Vagina (tissue), 2 donors: ENCODE measurements around the gene AZIN2. TPM values are rescaled to one million over a fixed set of nuclear protein-coding genes. Genes with fewer than 3 reads are reported as not detected.
"Not testable (repeated sequence)": the region's sequence is repeated elsewhere in the genome, so short reads cannot be mapped to it uniquely, and the experiment has no call there.

Experiments
- DNase-seq, 2 donors: peaks; one replicate each; pipeline ENCODE4 v3.0.0-alpha.2; 2017; ENCODE audit errors: extremely low spot score in 2 of 2
- H3K27ac ChIP-seq: fragments of 200-600 bp; sonication (generic); one replicate; pipeline ENCODE4 v1.5.1; 2019
- H3K27me3 ChIP-seq: fragments of 200-600 bp; sonication (generic); one replicate; pipeline ENCODE4 v1.5.1; 2019
- H3K36me3 ChIP-seq, 2 donors: fragments of 200-600 bp; sonication (generic); one replicate each; pipeline ENCODE4 v1.5.1; 2017 to 2019
- H3K4me1 ChIP-seq: fragments of 200-600 bp; sonication (generic); one replicate; pipeline ENCODE4 v1.5.1; 2019
- H3K4me3 ChIP-seq, 2 donors: fragments of 200-600 bp; sonication (generic); 1 replicate in 1 of 2; 2 replicates in 1 of 2; pipeline ENCODE4 v1.5.1; 2016 to 2019
- H3K9me3 ChIP-seq: fragments of 200-600 bp; sonication (generic); one replicate; pipeline ENCODE4 v1.5.1; 2019
- POLR2A ChIP-seq, 2 donors: fragments of 450-650 bp; IDR thresholded peaks; one replicate each; pipeline ENCODE4 v1.6.1; 2017; ENCODE audit warnings: antibody characterized with exemption in 2 of 2, mild to moderate bottlenecking in 2 of 2, moderate library complexity in 2 of 2
- POLR2AphosphoS5 ChIP-seq, 2 donors: sonication (generic); formaldehyde crosslinking; IDR thresholded peaks; one replicate each; pipeline ENCODE4 v1.9.0; 2017; ENCODE audit warnings: antibody characterized with exemption in 2 of 2, mild to moderate bottlenecking in 2 of 2, low read depth in 1 of 2; ENCODE audit not compliant: insufficient read depth in 1 of 2
- intact Hi-C: fragments of 100-400 bp; cut with DNase I; formaldehyde crosslinking; loops from one replicate; pipeline ENCODE4 v1.15.1; 2023
- total RNA-seq: library from RNA; depleted of rRNA; stranded (reverse); fragments of >200 nt; gene quantifications from one replicate; pipeline ENCODE4 v1.2.3, GENCODE V29; 2016
- TF ChIP-seq, protein P1 (sequence below), 3 experiments: fragments of 450-650 bp in 2 of 3; fragments of 200-600 bp in 1 of 3; sonication (generic) in 1 of 3; IDR thresholded peaks; one replicate each; pipeline ENCODE4 v1.5.1; 2017 to 2019; ENCODE audit warnings: antibody characterized with exemption in 3 of 3, mild to moderate bottlenecking in 2 of 3, moderate library complexity in 2 of 3

Gene AZIN2
- total RNA-seq, 1 donor from 2014 or later, result 7.9 TPM

DNA sequence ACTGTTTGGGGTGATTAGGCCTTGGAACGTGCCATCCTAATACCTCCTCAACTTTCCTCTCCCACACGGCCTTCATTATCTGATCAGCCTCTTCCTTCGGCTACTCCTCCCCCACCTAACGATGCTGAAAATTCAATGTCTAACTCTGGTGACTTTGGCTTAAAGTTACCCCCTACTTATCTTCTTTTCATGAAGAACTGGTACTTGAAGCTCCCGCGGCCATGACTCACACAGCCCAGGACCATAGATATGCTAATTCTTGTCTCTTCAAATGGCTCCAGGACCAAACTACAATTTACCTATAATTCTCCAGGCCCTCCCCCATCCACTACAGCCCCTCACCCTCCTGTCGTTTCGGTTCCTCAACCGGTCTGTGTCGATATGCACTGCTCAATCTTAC lies 15.7 kb upstream of the AZIN2 start:
- DNase-seq, result no peak
- intact Hi-C loops, result no loop called here
- no peaks in the 10 kb centered on the region for H3K4me1 ChIP-seq
- TF ChIP-seq POLR2A (IDR thresholded peaks at IDR 0.05) (no peak), POLR2AphosphoS5 (IDR thresholded peaks at IDR 0.05; ENCODE audit: insufficient read depth in 1 of 2, low read depth in 1 of 2) (no peak)
- TF ChIP-seq, protein P1, sequence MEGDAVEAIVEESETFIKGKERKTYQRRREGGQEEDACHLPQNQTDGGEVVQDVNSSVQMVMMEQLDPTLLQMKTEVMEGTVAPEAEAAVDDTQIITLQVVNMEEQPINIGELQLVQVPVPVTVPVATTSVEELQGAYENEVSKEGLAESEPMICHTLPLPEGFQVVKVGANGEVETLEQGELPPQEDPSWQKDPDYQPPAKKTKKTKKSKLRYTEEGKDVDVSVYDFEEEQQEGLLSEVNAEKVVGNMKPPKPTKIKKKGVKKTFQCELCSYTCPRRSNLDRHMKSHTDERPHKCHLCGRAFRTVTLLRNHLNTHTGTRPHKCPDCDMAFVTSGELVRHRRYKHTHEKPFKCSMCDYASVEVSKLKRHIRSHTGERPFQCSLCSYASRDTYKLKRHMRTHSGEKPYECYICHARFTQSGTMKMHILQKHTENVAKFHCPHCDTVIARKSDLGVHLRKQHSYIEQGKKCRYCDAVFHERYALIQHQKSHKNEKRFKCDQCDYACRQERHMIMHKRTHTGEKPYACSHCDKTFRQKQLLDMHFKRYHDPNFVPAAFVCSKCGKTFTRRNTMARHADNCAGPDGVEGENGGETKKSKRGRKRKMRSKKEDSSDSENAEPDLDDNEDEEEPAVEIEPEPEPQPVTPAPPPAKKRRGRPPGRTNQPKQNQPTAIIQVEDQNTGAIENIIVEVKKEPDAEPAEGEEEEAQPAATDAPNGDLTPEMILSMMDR (IDR thresholded peaks at IDR 0.05), result no peak
- H3K27me3 ChIP-seq, result no peaks in the 10 kb centered on the region
- H3K36me3 ChIP-seq, result no peaks in the 10 kb centered on the region
- no peak overlapping the region for H3K4me3 ChIP-seq
- H3K27ac ChIP-seq, result no peak overlapping the region
- peaks cover 24% of the 10 kb centered on the region for H3K9me3 ChIP-seq

DNA sequence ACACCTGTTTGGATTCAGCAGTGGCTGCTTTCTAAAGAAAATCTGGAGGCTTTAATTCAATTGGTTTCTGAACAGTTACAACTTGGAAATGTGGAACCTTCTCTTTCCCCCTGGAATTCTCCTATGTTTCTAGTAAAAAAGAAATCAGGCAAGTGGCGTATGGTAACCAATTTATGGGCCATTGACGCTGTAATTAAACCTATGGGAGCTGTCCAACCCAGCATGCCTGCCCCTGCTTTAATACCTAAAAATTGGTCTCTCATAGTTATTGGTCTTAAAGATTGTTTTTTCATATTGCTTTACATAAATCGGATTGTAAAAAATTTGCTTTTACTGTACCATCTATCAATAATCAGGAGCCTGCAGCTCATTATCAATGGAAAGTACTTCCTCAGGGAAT lies 14.5 kb upstream of the AZIN2 start:
- H3K27ac ChIP-seq, intact Hi-C loops, DNase-seq, H3K36me3 ChIP-seq, H3K4me3 ChIP-seq, H3K27me3 ChIP-seq, H3K4me1 ChIP-seq: not testable (repeated sequence)
- H3K9me3 ChIP-seq, result peaks cover 24% of the 10 kb centered on the region

GRCh38 chr1:33068108-33068507 lies 12.8 kb upstream of the AZIN2 start:
- intact Hi-C loops, H3K36me3 ChIP-seq, H3K4me3 ChIP-seq, H3K27ac ChIP-seq, DNase-seq, H3K27me3 ChIP-seq, H3K4me1 ChIP-seq: not testable (repeated sequence)
- H3K9me3 ChIP-seq, result peaks cover 18% of the 10 kb centered on the region

DNA sequence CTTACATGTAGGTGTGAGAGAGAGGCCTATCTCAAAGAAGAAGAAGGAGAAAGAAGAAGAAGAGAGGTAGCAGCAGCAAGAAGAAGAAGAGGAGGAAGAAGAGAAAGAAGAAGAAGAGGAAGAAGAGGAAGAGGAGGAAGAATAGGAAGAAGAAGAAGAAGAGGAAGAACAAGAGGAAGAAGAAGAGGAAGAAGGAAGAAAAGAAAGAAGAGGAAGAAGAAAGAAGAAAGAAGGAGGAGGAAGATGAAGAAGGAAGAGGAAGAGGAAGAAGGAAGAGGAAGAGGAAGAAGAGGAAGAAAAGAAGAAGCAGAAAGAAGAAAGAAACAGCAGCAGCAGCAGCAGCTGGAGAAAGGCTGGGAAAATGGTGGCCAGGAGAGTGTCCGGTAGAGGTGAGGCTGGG lies 10.3 kb upstream of the AZIN2 start:
- intact Hi-C loops, result no loop called here
- Histone ChIP-seq H3K27me3 (no peaks in the 10 kb centered on the region), H3K4me1 (no peaks in the 10 kb centered on the region)

GRCh38 chr1:33072707-33073106 lies 8.2 kb upstream of the AZIN2 start:
- TF ChIP-seq, protein P1 (IDR thresholded peaks at IDR 0.05), result no peak
- no peak for TF ChIP-seq POLR2A (IDR thresholded peaks at IDR 0.05)
- no peak for TF ChIP-seq POLR2AphosphoS5 (IDR thresholded peaks at IDR 0.05; ENCODE audit: insufficient read depth in 1 of 2, low read depth in 1 of 2)
- Histone ChIP-seq H3K4me1 (no peaks in the 10 kb centered on the region), H3K36me3 (no peaks in the 10 kb centered on the region), H3K4me3 (no peak overlapping the region), H3K27me3 (no peaks in the 10 kb centered on the region), H3K9me3 (no peaks in the 10 kb centered on the region), H3K27ac (no peak overlapping the region)
- no peak for DNase-seq
- intact Hi-C loops, result no loop called here

More for the DNA sequence above, 10.3 kb upstream of the AZIN2 start:
- H3K4me3 ChIP-seq, result no peak overlapping the region
- H3K27ac ChIP-seq, result no peak overlapping the region
- no peak for DNase-seq
- H3K9me3 ChIP-seq, result peaks cover 4% of the 10 kb centered on the region
- TF ChIP-seq, protein P1 (IDR thresholded peaks at IDR 0.05), result no peak
- TF ChIP-seq POLR2AphosphoS5 (IDR thresholded peaks at IDR 0.05; ENCODE audit: insufficient read depth in 1 of 2, low read depth in 1 of 2) (no peak), POLR2A (IDR thresholded peaks at IDR 0.05) (no peak)
- no peaks in the 10 kb centered on the region for H3K36me3 ChIP-seq

DNA sequence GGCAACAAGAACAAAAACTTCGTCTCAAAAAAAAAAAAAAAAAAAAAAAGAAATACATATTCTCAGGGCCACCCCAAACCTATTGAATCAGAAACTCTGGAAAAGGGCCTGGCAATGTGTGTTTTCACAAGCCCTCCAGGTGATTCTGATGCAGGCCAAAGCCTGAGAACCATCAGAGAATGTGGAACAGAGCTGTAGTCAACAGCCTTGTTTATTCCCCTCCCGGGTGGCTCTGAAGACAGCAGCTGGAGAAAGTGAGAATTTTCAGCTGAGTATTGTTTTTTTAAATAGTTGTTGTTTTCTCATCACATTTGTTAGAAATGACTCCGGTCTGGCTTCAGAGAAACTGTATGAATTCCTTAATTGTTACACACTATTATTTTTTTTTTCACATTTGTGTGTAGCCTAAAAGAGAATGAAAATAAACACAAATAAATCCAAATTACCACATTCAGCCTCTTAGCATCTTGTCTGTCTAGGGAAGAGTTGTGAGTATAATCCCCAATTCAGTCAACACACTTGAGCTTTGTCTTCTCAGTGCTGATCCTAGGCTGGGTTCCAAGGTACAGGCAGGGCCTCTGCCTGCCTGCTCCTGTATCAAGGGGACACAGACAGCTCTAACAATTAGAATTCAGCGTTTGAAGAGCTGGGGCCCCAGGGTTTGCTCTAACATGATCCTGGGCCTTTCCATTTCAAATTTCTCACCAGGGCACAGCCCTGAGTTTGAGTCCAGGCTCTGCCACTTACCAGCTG lies 6.6 kb upstream of the AZIN2 start:
- no peaks in the 10 kb centered on the region for H3K27me3 ChIP-seq
- intact Hi-C loops, result no loop called here
- no peaks in the 10 kb centered on the region for H3K4me1 ChIP-seq
- DNase-seq, result no peak
- H3K9me3 ChIP-seq, result no peaks in the 10 kb centered on the region
- no peaks in the 10 kb centered on the region for H3K36me3 ChIP-seq
- H3K27ac ChIP-seq, result no peak overlapping the region
- TF ChIP-seq, protein P1 (IDR thresholded peaks at IDR 0.05), result no peak
- TF ChIP-seq POLR2A (IDR thresholded peaks at IDR 0.05) (no peak), POLR2AphosphoS5 (IDR thresholded peaks at IDR 0.05; ENCODE audit: insufficient read depth in 1 of 2, low read depth in 1 of 2) (no peak)
- H3K4me3 ChIP-seq, result no peak overlapping the region
